C4-2B (cell line): ENCODE measurements around the gene SFTPD.

Experiments used
- CTCF ChIP-seq: fragments of 450-650 bp; conservative IDR thresholded peaks from 2 replicates; pipeline ENCODE4 v1.5.1; 2017; ENCODE audit warnings: mild to moderate bottlenecking
- ZFX ChIP-seq: fragments of 450-650 bp; IDR thresholded peaks from 2 replicates; pipeline ENCODE4 v1.6.1; 2017

- no peak for TF ChIP-seq CTCF
- no peak for TF ChIP-seq ZFX
Measured at GRCh38 chr10:79932841-79933379, 16.0 kb downstream of the SFTPD start.
